Liver (tissue), 9 donors: ENCODE measurements around the gene NXPH1. TPM values are rescaled to one million over a fixed set of nuclear protein-coding genes. Genes with fewer than 3 reads are reported as not detected.

Source experiments
- DNase-seq: peaks from one replicate; pipeline ENCODE4 v3.0.0-alpha.2; 2017; ENCODE audit warnings: low spot score
- H3K27ac ChIP-seq, 2 donors: one replicate each; pipeline ENCODE4 v1.7.0; 2013; ENCODE audit warnings: inconsistent platforms in 2 of 2, low read length in 2 of 2, control low read depth in 1 of 2, low read depth in 1 of 2, mild to moderate bottlenecking in 1 of 2
- H3K27me3 ChIP-seq, 4 donors: one replicate each; pipeline versions ENCODE4 v1.6.1 to v1.7.0; 2013; ENCODE audit warnings: low read length in 3 of 4, inconsistent platforms in 1 of 4, mild to moderate bottlenecking in 1 of 4, moderate library complexity in 1 of 4; ENCODE audit not compliant: control insufficient read depth in 4 of 4, insufficient read depth in 4 of 4
- H3K36me3 ChIP-seq, 4 donors: one replicate each; pipeline versions ENCODE4 v1.6.1 to v1.7.0; 2013; ENCODE audit warnings: low read length in 3 of 4, mild to moderate bottlenecking in 3 of 4, low read depth in 1 of 4, moderate library complexity in 1 of 4; ENCODE audit not compliant: control insufficient read depth in 4 of 4, insufficient read depth in 3 of 4
- H3K4me1 ChIP-seq, 4 donors: one replicate each; pipeline versions ENCODE4 v1.6.1 to v1.7.0; 2013; ENCODE audit warnings: low read length in 3 of 4, mild to moderate bottlenecking in 3 of 4, moderate library complexity in 1 of 4; ENCODE audit not compliant: control insufficient read depth in 4 of 4, insufficient read depth in 4 of 4
- H3K4me3 ChIP-seq, 3 donors: one replicate each; pipeline versions ENCODE4 v1.6.1 to v1.7.0; 2013; ENCODE audit warnings: low read length in 3 of 3, control low read depth in 1 of 3, low read depth in 1 of 3, mild to moderate bottlenecking in 1 of 3
- H3K9ac ChIP-seq, 2 donors: one replicate each; pipeline ENCODE4 v1.7.0; 2013; ENCODE audit warnings: low read length in 2 of 2, mild to moderate bottlenecking in 2 of 2, moderate library complexity in 2 of 2, control low read depth in 1 of 2, low read depth in 1 of 2
- H3K9me3 ChIP-seq, 4 donors: one replicate each; pipeline versions ENCODE4 v1.6.1 to v1.7.0; 2013; ENCODE audit warnings: low read length in 3 of 4; ENCODE audit not compliant: control insufficient read depth in 4 of 4
- EGR1 ChIP-seq, 2 donors: IDR thresholded peaks; 2 replicates each; pipeline ENCODE4 v1.6.1; 2016 to 2018; ENCODE audit warnings: antibody characterized with exemption in 2 of 2, low read depth in 2 of 2
- FOXA1 ChIP-seq: IDR thresholded peaks from 2 replicates; pipeline ENCODE4 v1.6.1; 2016; ENCODE audit warnings: antibody characterized with exemption
- FOXA2 ChIP-seq: IDR thresholded peaks from 2 replicates; pipeline ENCODE4 v1.6.1; 2016; ENCODE audit warnings: antibody characterized with exemption
- GABPA ChIP-seq, 2 donors: IDR thresholded peaks in 1 of 2; conservative IDR thresholded peaks in 1 of 2; 2 replicates each; pipeline ENCODE4 v1.6.1; 2016; ENCODE audit warnings: antibody characterized with exemption in 2 of 2, mild to moderate bottlenecking in 1 of 2, moderate library complexity in 1 of 2
- HNF4A ChIP-seq, 2 donors: conservative IDR thresholded peaks; 2 replicates each; pipeline ENCODE4 v1.6.1; 2016; ENCODE audit warnings: antibody characterized with exemption in 2 of 2, mild to moderate bottlenecking in 2 of 2
- HNF4G ChIP-seq: IDR thresholded peaks from 2 replicates; pipeline ENCODE4 v1.6.1; 2016; ENCODE audit warnings: antibody characterized with exemption
- JUND ChIP-seq, 2 donors: IDR thresholded peaks; 2 replicates each; pipeline ENCODE4 v1.6.1; 2016; ENCODE audit warnings: antibody characterized with exemption in 2 of 2
- NR2F2 ChIP-seq: IDR thresholded peaks from 2 replicates; pipeline ENCODE4 v1.6.1; 2016; ENCODE audit warnings: antibody characterized with exemption
- RAD21 ChIP-seq, 2 donors: IDR thresholded peaks; 2 replicates each; pipeline ENCODE4 v1.6.1; 2016; ENCODE audit warnings: antibody characterized with exemption in 2 of 2, mild to moderate bottlenecking in 2 of 2
- RXRA ChIP-seq, 2 donors: IDR thresholded peaks; 2 replicates each; pipeline ENCODE4 v1.6.1; 2017 to 2018; ENCODE audit warnings: antibody characterized with exemption in 2 of 2, mild to moderate bottlenecking in 1 of 2
- SP1 ChIP-seq: IDR thresholded peaks from 2 replicates; pipeline ENCODE4 v1.6.1; 2018; ENCODE audit warnings: antibody characterized with exemption, mild to moderate bottlenecking
- TAF1 ChIP-seq: conservative IDR thresholded peaks from 2 replicates; pipeline ENCODE4 v1.6.1; 2016; ENCODE audit warnings: antibody characterized with exemption, mild to moderate bottlenecking
- YY1 ChIP-seq: IDR thresholded peaks from 2 replicates; pipeline ENCODE4 v1.6.1; 2016; ENCODE audit warnings: antibody characterized with exemption, mild to moderate bottlenecking
- WGBS: extraction: QIAGEN DNeasy Blood & Tissue Kit; methylation state at CpG from one replicate; pipeline ENCODE4 v1.1.7; 2013; 5-methylcytosine and 5-hydroxymethylcytosine counted together
- polyA plus RNA-seq, 2 donors: library from polyadenylated mRNA; stranded (reverse) in 1 of 2; unstranded in 1 of 2; fragments of 200-250 nt in 1 of 2; fragments of >200 nt in 1 of 2; fragmentation: Nextera tagmentation in 1 of 2; extraction: Ambion mirVana in 1 of 2; gene quantifications; one replicate each; pipeline versions ENCODE4 v1.2.1 to v1.2.3, GENCODE V29; 2013 to 2015
- total RNA-seq, 2 donors: library from RNA; depleted of rRNA; stranded (reverse); fragments of >200 nt; gene quantifications; one replicate each; pipeline ENCODE4 v1.2.3, GENCODE V29; 2014
- TF ChIP-seq, protein P1 (sequence below): IDR thresholded peaks from 2 replicates; pipeline ENCODE4 v1.6.1; 2016; ENCODE audit warnings: antibody characterized with exemption
- TF ChIP-seq, protein P2 (sequence below): fragments of 150-350 bp; IDR thresholded peaks from 2 replicates; pipeline ENCODE4 v1.5.1; 2017; ENCODE audit warnings: improper control_type of control experiment, low read depth, low read length; ENCODE audit not compliant: missing input control
- TF ChIP-seq, protein P3 (sequence below): IDR thresholded peaks from 2 replicates; pipeline ENCODE4 v1.6.1; 2016; ENCODE audit warnings: antibody characterized with exemption
- TF ChIP-seq, protein P4 (sequence below): IDR thresholded peaks from 2 replicates; pipeline ENCODE4 v1.6.1; 2016; ENCODE audit warnings: antibody characterized with exemption
- TF ChIP-seq, protein P5 (sequence below): IDR thresholded peaks from 2 replicates; pipeline ENCODE4 v1.6.1; 2016; ENCODE audit warnings: antibody characterized with exemption, mild to moderate bottlenecking
- donor health status: healthy.
- donor health status: healthy.
- donor health status: healthy.
- donor health status: healthy.
- donor health status: healthy.

NXPH1 gene
- total and polyA plus RNA-seq, 4 donors, result not detected

DNA sequence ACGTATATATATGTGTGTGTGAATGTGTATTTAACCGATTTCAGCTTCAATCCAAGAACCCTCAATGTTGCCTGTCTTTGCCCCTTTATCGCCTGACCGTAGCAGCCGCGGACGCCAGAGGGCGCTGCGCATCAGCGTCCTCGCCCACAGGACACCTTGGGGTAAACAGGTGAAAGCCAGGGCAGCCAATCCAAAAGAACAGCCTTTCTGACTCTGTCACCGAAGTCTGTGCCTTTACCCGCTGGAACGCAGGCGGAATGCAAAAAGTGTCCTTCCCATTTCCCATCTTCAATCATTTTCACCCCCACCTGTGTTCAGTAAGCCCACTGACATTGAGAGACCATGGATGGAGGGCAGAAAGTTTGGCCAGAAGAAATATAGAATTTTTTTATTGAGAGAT lies 3.6 kb downstream of the NXPH1 start:
- Histone ChIP-seq H3K9ac (no peak overlapping the region), H3K27ac (no peak overlapping the region), H3K9me3 (no peaks in the 10 kb centered on the region), H3K4me3 (peak overlapping the region in 1 of 3 donors; percentile 7), H3K36me3 (no peaks in the 10 kb centered on the region), H3K4me1 (peaks cover 8 to 22% (median 10%) of the 10 kb centered on the region in 4 donors), H3K27me3 (peaks cover 12 to 41% (median 18%) of the 10 kb centered on the region in 4 donors)
- DNase-seq, result peak; percentile 47
- TF ChIP-seq HNF4A (conservative IDR thresholded peaks at IDR 0.05), result no peak
- TF ChIP-seq SP1, result no peak
- TF ChIP-seq JUND (IDR thresholded peaks at IDR 0.05), result no peak
- TF ChIP-seq, protein P1, sequence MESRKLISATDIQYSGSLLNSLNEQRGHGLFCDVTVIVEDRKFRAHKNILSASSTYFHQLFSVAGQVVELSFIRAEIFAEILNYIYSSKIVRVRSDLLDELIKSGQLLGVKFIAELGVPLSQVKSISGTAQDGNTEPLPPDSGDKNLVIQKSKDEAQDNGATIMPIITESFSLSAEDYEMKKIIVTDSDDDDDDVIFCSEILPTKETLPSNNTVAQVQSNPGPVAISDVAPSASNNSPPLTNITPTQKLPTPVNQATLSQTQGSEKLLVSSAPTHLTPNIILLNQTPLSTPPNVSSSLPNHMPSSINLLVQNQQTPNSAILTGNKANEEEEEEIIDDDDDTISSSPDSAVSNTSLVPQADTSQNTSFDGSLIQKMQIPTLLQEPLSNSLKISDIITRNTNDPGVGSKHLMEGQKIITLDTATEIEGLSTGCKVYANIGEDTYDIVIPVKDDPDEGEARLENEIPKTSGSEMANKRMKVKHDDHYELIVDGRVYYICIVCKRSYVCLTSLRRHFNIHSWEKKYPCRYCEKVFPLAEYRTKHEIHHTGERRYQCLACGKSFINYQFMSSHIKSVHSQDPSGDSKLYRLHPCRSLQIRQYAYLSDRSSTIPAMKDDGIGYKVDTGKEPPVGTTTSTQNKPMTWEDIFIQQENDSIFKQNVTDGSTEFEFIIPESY, result no peak
- TF ChIP-seq, protein P2, sequence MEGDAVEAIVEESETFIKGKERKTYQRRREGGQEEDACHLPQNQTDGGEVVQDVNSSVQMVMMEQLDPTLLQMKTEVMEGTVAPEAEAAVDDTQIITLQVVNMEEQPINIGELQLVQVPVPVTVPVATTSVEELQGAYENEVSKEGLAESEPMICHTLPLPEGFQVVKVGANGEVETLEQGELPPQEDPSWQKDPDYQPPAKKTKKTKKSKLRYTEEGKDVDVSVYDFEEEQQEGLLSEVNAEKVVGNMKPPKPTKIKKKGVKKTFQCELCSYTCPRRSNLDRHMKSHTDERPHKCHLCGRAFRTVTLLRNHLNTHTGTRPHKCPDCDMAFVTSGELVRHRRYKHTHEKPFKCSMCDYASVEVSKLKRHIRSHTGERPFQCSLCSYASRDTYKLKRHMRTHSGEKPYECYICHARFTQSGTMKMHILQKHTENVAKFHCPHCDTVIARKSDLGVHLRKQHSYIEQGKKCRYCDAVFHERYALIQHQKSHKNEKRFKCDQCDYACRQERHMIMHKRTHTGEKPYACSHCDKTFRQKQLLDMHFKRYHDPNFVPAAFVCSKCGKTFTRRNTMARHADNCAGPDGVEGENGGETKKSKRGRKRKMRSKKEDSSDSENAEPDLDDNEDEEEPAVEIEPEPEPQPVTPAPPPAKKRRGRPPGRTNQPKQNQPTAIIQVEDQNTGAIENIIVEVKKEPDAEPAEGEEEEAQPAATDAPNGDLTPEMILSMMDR, result peak; percentile 63
- TF ChIP-seq RAD21 (IDR thresholded peaks at IDR 0.05), result peak; percentile 73 to 83
- WGBS, result 2% methylated on average over 15 of the region's 15 CpGs

DNA sequence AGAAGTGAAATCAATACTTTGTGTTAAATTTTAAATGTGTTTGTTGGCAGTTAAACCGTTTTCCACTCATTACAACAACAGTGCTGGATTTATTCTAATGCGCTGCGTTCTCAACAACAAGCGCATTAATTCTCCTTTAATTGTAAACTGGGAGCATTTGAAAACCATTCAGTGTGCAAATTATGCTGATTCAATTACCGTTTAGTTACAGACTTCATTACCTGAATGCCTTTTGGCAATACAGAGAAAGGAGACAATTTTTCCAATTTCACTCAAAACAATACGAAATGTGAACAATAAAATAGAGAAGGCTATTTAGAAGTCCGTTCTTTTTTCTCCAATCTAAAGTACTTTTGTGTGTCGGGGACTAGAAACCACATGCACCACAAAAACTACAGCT lies 4.2 kb downstream of the NXPH1 start:
- H3K4me3 ChIP-seq, result no peak overlapping the region
- H3K27ac ChIP-seq, result no peak overlapping the region
- peaks cover 13 to 39% (median 22%) of the 10 kb centered on the region in 4 donors for H3K27me3 ChIP-seq
- no peak overlapping the region for H3K9ac ChIP-seq
- no peak for DNase-seq
- peaks cover 0 to 2% (median under 1%) of the 10 kb centered on the region in 4 donors for H3K9me3 ChIP-seq
- no peaks in the 10 kb centered on the region for H3K36me3 ChIP-seq
- TF ChIP-seq HNF4G (no peak), GABPA (IDR thresholded peaks at IDR 0.05 in 1 of 2, conservative IDR thresholded peaks at IDR 0.05 in 1 of 2) (no peak), NR2F2 (no peak), SP1 (no peak), JUND (IDR thresholded peaks at IDR 0.05) (no peak), TAF1 (no peak), HNF4A (conservative IDR thresholded peaks at IDR 0.05) (no peak), RXRA (IDR thresholded peaks at IDR 0.05) (no peak), RAD21 (IDR thresholded peaks at IDR 0.05) (no peak), FOXA2 (no peak), FOXA1 (no peak), YY1 (no peak), EGR1 (IDR thresholded peaks at IDR 0.05; ENCODE audit: low read depth in 2 of 2) (no peak)
- TF ChIP-seq, protein P3, sequence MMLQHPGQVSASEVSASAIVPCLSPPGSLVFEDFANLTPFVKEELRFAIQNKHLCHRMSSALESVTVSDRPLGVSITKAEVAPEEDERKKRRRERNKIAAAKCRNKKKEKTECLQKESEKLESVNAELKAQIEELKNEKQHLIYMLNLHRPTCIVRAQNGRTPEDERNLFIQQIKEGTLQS, result no peak
- TF ChIP-seq, protein P2, result no peak
- TF ChIP-seq, protein P4, sequence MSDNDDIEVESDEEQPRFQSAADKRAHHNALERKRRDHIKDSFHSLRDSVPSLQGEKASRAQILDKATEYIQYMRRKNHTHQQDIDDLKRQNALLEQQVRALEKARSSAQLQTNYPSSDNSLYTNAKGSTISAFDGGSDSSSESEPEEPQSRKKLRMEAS, result no peak
- TF ChIP-seq, protein P5, sequence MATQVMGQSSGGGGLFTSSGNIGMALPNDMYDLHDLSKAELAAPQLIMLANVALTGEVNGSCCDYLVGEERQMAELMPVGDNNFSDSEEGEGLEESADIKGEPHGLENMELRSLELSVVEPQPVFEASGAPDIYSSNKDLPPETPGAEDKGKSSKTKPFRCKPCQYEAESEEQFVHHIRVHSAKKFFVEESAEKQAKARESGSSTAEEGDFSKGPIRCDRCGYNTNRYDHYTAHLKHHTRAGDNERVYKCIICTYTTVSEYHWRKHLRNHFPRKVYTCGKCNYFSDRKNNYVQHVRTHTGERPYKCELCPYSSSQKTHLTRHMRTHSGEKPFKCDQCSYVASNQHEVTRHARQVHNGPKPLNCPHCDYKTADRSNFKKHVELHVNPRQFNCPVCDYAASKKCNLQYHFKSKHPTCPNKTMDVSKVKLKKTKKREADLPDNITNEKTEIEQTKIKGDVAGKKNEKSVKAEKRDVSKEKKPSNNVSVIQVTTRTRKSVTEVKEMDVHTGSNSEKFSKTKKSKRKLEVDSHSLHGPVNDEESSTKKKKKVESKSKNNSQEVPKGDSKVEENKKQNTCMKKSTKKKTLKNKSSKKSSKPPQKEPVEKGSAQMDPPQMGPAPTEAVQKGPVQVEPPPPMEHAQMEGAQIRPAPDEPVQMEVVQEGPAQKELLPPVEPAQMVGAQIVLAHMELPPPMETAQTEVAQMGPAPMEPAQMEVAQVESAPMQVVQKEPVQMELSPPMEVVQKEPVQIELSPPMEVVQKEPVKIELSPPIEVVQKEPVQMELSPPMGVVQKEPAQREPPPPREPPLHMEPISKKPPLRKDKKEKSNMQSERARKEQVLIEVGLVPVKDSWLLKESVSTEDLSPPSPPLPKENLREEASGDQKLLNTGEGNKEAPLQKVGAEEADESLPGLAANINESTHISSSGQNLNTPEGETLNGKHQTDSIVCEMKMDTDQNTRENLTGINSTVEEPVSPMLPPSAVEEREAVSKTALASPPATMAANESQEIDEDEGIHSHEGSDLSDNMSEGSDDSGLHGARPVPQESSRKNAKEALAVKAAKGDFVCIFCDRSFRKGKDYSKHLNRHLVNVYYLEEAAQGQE, result no peak
- WGBS, result 13% methylated on average over 8 of the region's 8 CpGs
- peaks cover 8 to 25% (median 11%) of the 10 kb centered on the region in 4 donors for H3K4me1 ChIP-seq
